Measurements from ENCODE around the gene LGI4. TPM values are rescaled to one million over a fixed set of nuclear protein-coding genes. Genes with fewer than 3 reads are reported as not detected.
"Not testable (repeated sequence)": the region's sequence is repeated elsewhere in the genome, so short reads cannot be mapped to it uniquely, and the experiment has no call there.

LGI4 gene
- total and polyA plus RNA-seq, 4 experiments from 2014 or later, result 0.72 to 0.81 TPM; not detected in 2

GRCh38 chr19:35107545-35107944 lies 27.3 kb downstream of the LGI4 start:
- Mint-ChIP-seq H3K4me3 (no peak overlapping the region), H3K4me1 (no peaks in the 10 kb centered on the region), H3K36me3 (no peaks in the 10 kb centered on the region), H3K27ac (no peak overlapping the region), H3K27me3 (peaks cover 4 to 7% of the 10 kb centered on the region in 2 donors), H3K9me3 (peaks cover 0 to 1% (median 0%) of the 10 kb centered on the region in 8 donors)
- no peaks in the 10 kb centered on the region for H3K27me3 ChIP-seq (ENCODE audit: insufficient read depth, low read length)
- H3K4me3 ChIP-seq (ENCODE audit: low read length in 2 of 2), result no peak overlapping the region
- H3K4me1 ChIP-seq (ENCODE audit: insufficient read depth, low read length), result no peaks in the 10 kb centered on the region
- intact Hi-C loops (cut with micrococcal nuclease), result no loop called here
- ChIA-PET POLR2A (ENCODE audit: partially characterized antibody) (no interaction called here), CTCF (ENCODE audit: partially characterized antibody) (no interaction called here)
- no peaks in the 10 kb centered on the region for H3K36me3 ChIP-seq (ENCODE audit: insufficient read depth, low read length)
- DNase-seq, result no peak
- no peaks in the 10 kb centered on the region for H3K9me3 ChIP-seq (ENCODE audit: control insufficient read depth in 1 of 2, low read length in 2 of 2)
- no peak overlapping the region for H3K27ac ChIP-seq (ENCODE audit: low read depth, low read length)

- DNase-seq, result no peak
- Mint-ChIP-seq H3K27ac (no peak overlapping the region), H3K27me3 (peaks cover 4 to 7% of the 10 kb centered on the region in 2 donors), H3K9me3 (peaks cover 0 to 1% (median 0%) of the 10 kb centered on the region in 8 donors), H3K4me3 (no peak overlapping the region), H3K4me1 (no peaks in the 10 kb centered on the region), H3K36me3 (no peaks in the 10 kb centered on the region)
- intact Hi-C loops (cut with micrococcal nuclease), result no loop called here
- ChIA-PET CTCF (ENCODE audit: partially characterized antibody) (interaction anchor here (0.6 to 1.1 kb wide), 2 partner anchors 40 to 75 kb away, joined by 3 read pairs; no protein-coding TSS in a partner anchor), POLR2A (ENCODE audit: partially characterized antibody) (no interaction called here)
- no peaks in the 10 kb centered on the region for H3K36me3 ChIP-seq (ENCODE audit: insufficient read depth, low read length)
- H3K27ac ChIP-seq (ENCODE audit: low read depth, low read length), result no peak overlapping the region
- H3K4me3 ChIP-seq (ENCODE audit: low read length in 2 of 2), result no peak overlapping the region
- H3K27me3 ChIP-seq (ENCODE audit: insufficient read depth, low read length), result no peaks in the 10 kb centered on the region
- H3K4me1 ChIP-seq (ENCODE audit: insufficient read depth, low read length), result no peaks in the 10 kb centered on the region
- H3K9me3 ChIP-seq (ENCODE audit: control insufficient read depth in 1 of 2, low read length in 2 of 2), result no peaks in the 10 kb centered on the region
These were observed 27.8 kb downstream of the LGI4 start for GRCh38 chr19:35106898-35107541.

- Mint-ChIP-seq H3K4me3 (peak overlapping the region in 1 of 8 donors; percentile 27), H3K27me3 (peaks cover 2 to 7% of the 10 kb centered on the region in 2 donors), H3K27ac (no peak overlapping the region), H3K9me3 (peaks cover 0 to 1% (median 0%) of the 10 kb centered on the region in 8 donors), H3K4me1 (no peaks in the 10 kb centered on the region), H3K36me3 (no peaks in the 10 kb centered on the region)
- Histone ChIP-seq H3K4me1 (ENCODE audit: insufficient read depth, low read length) (no peaks in the 10 kb centered on the region), H3K36me3 (ENCODE audit: insufficient read depth, low read length) (no peaks in the 10 kb centered on the region), H3K27me3 (ENCODE audit: insufficient read depth, low read length) (no peaks in the 10 kb centered on the region), H3K9me3 (ENCODE audit: control insufficient read depth in 1 of 2, low read length in 2 of 2) (no peaks in the 10 kb centered on the region), H3K27ac (ENCODE audit: low read depth, low read length) (no peak overlapping the region), H3K4me3 (ENCODE audit: low read length in 2 of 2) (no peak overlapping the region)
- ChIA-PET POLR2A (ENCODE audit: partially characterized antibody) (no interaction called here), CTCF (ENCODE audit: partially characterized antibody) (interaction anchor here (0.6 to 1.1 kb wide), 2 partner anchors 40 to 74 kb away, joined by 3 read pairs; no protein-coding TSS in a partner anchor)
- intact Hi-C loops (cut with micrococcal nuclease), result no loop called here
- no peak for DNase-seq
These were observed 28.6 kb downstream of the LGI4 start for GRCh38 chr19:35106291-35106583.

DNA sequence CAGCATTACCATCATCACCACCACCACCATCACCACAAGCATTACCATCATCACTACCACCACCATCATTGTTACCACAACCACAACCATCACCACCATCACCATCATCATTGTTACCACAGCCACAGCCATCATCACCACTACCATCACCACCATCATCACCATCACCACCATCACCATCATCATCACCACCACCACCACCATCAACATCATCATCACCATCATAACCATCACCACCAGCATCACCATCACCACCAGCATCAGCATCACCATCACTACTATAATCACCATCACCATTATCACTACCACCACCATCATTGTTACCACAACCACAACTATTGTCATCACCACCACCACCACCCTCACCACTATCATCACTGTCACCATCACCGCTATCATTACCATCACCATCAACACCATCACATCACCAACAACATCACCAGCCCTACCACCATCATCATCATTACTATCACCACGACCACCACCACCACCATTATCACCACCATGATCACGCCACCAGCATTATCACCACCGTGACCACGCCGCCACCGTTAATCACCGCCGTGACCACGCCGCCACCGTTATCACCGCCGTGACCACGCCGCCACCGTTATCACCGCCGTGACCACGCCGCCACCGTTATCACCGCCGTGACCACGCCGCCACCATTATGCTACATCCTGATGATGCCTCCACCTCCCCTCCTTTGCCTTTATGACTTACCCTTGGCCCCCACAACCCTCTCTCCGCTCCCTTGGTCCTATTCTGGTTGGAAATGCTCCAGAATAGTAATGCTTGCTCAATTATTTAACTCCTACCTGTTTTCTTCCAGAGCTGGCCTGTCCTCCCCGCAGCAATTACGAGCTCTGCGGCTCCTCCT lies 29.2 kb downstream of the LGI4 start:
- ChIA-PET CTCF (ENCODE audit: partially characterized antibody) (no interaction called here), POLR2A (ENCODE audit: partially characterized antibody) (no interaction called here)
- no peaks in the 10 kb centered on the region for H3K27me3 ChIP-seq (ENCODE audit: insufficient read depth, low read length)
- Mint-ChIP-seq H3K36me3 (no peaks in the 10 kb centered on the region), H3K27me3 (peaks cover under 1 to 7% of the 10 kb centered on the region in 2 donors), H3K4me3 (peak overlapping the region in 1 of 8 donors; percentile 27), H3K9me3 (no peaks in the 10 kb centered on the region), H3K4me1 (no peaks in the 10 kb centered on the region), H3K27ac (no peak overlapping the region)
- H3K4me1 ChIP-seq (ENCODE audit: insufficient read depth, low read length), result no peaks in the 10 kb centered on the region
- no peak overlapping the region for H3K4me3 ChIP-seq (ENCODE audit: low read length in 2 of 2)
- no peaks in the 10 kb centered on the region for H3K9me3 ChIP-seq (ENCODE audit: control insufficient read depth in 1 of 2, low read length in 2 of 2)
- H3K36me3 ChIP-seq (ENCODE audit: insufficient read depth, low read length), result no peaks in the 10 kb centered on the region
- H3K27ac ChIP-seq (ENCODE audit: low read depth, low read length), result no peak overlapping the region
- DNase-seq, result no peak
- intact Hi-C loops (cut with micrococcal nuclease), result no loop called here

GRCh38 chr19:35105047-35105410 lies 29.8 kb downstream of the LGI4 start:
- POLR2A ChIA-PET (ENCODE audit: partially characterized antibody), result no interaction called here

GRCh38 chr19:35104361-35104760 lies 30.5 kb downstream of the LGI4 start:
- Mint-ChIP-seq H3K27ac (no peak overlapping the region), H3K27me3 (peaks cover 0 to 4% of the 10 kb centered on the region in 2 donors), H3K4me3 (no peak overlapping the region), H3K4me1 (no peaks in the 10 kb centered on the region), H3K36me3 (no peaks in the 10 kb centered on the region), H3K9me3 (no peaks in the 10 kb centered on the region)
- Histone ChIP-seq H3K27me3 (ENCODE audit: insufficient read depth, low read length) (no peaks in the 10 kb centered on the region), H3K4me3 (ENCODE audit: low read length in 2 of 2) (no peak overlapping the region), H3K36me3 (ENCODE audit: insufficient read depth, low read length) (no peaks in the 10 kb centered on the region), H3K4me1 (ENCODE audit: insufficient read depth, low read length) (no peaks in the 10 kb centered on the region), H3K9me3 (ENCODE audit: control insufficient read depth in 1 of 2, low read length in 2 of 2) (no peaks in the 10 kb centered on the region), H3K27ac (ENCODE audit: low read depth, low read length) (no peak overlapping the region)
- intact Hi-C loops (cut with micrococcal nuclease), result no loop called here
- ChIA-PET CTCF (ENCODE audit: partially characterized antibody) (no interaction called here), POLR2A (ENCODE audit: partially characterized antibody) (no interaction called here)
- DNase-seq, result no peak

More at GRCh38 chr19:35105047-35105410, 29.8 kb downstream of the LGI4 start:
- Mint-ChIP-seq H3K4me3 (no peak overlapping the region), H3K4me1 (no peaks in the 10 kb centered on the region), H3K27me3 (peaks cover 0 to 7% of the 10 kb centered on the region in 2 donors), H3K36me3 (no peaks in the 10 kb centered on the region), H3K27ac (no peak overlapping the region), H3K9me3 (no peaks in the 10 kb centered on the region)
- Histone ChIP-seq H3K27me3 (ENCODE audit: insufficient read depth, low read length) (no peaks in the 10 kb centered on the region), H3K4me3 (ENCODE audit: low read length in 2 of 2) (no peak overlapping the region), H3K9me3 (ENCODE audit: control insufficient read depth in 1 of 2, low read length in 2 of 2) (no peaks in the 10 kb centered on the region), H3K36me3 (ENCODE audit: insufficient read depth, low read length) (no peaks in the 10 kb centered on the region), H3K27ac (ENCODE audit: low read depth, low read length) (no peak overlapping the region), H3K4me1 (ENCODE audit: insufficient read depth, low read length) (no peaks in the 10 kb centered on the region)
- CTCF ChIA-PET (ENCODE audit: partially characterized antibody), result no interaction called here
- intact Hi-C loops (cut with micrococcal nuclease), result no loop called here
- no peak for DNase-seq

GRCh38 chr19:35103614-35104013 lies 31.2 kb downstream of the LGI4 start:
- POLR2A ChIA-PET (ENCODE audit: partially characterized antibody); H3K4me3 ChIP-seq (ENCODE audit: low read length in 2 of 2); H3K4me3 Mint-ChIP-seq; H3K27me3 ChIP-seq (ENCODE audit: insufficient read depth, low read length); H3K36me3 Mint-ChIP-seq; H3K27ac Mint-ChIP-seq; H3K36me3 ChIP-seq (ENCODE audit: insufficient read depth, low read length); H3K27me3 Mint-ChIP-seq; H3K27ac ChIP-seq (ENCODE audit: low read depth, low read length); DNase-seq; H3K9me3 ChIP-seq (ENCODE audit: control insufficient read depth in 1 of 2, low read length in 2 of 2); intact Hi-C loops (cut with micrococcal nuclease); H3K4me1 ChIP-seq (ENCODE audit: insufficient read depth, low read length); CTCF ChIA-PET (ENCODE audit: partially characterized antibody); H3K9me3 Mint-ChIP-seq; H3K4me1 Mint-ChIP-seq: not testable (repeated sequence)

Data from CD4-positive, alpha-beta memory T cell (primary cell).